OCI-LY7 (cell line): ENCODE data around the gene HELZ. TPM values are rescaled to one million over a fixed set of nuclear protein-coding genes. Genes with fewer than 3 reads are reported as not detected.
"Not testable (repeated sequence)": the region's sequence is repeated elsewhere in the genome, so short reads cannot be mapped to it uniquely, and the experiment has no call there.

Experiments used
- BruUV-seq: library from RNA; stranded (reverse); fragments of 400-500 nt; replicated peaks from 2 replicates; lab custom pipeline; 2021; lab: Mats Ljungman, UMichigan
- CTCF ChIA-PET: fragments of 300-600 bp; sonication (Branson Sonifier 250); formaldehyde crosslinking; loops from one replicate; lab custom pipeline; 2022; ENCODE audit warnings: antibody characterized with exemption; ENCODE audit not compliant: unreplicated experiment; lab: Charles Lee
- POLR2A ChIA-PET: fragments of 300-600 bp; sonication (Branson Sonifier 250); formaldehyde crosslinking; loops from one replicate; lab custom pipeline; 2022; ENCODE audit warnings: antibody characterized with exemption; lab: Charles Lee
- DNase-seq: peaks from one replicate; pipeline ENCODE4 v3.0.0-alpha.2; 2015; ENCODE audit warnings: low spot score
- H2AFZ ChIP-seq: fragments of 200-600 bp; sonication (generic), shearing (Covaris generic); 2 replicates; pipeline ENCODE4 v1.6.1; 2014; ENCODE audit warnings: mild to moderate bottlenecking, antibody characterized with exemption, low read length, moderate library complexity
- H3K27ac ChIP-seq: fragments of 200-600 bp; sonication (generic); 2 replicates; pipeline ENCODE4 v1.5.1; 2014; ENCODE audit warnings: mixed run types, low read depth, mild to moderate bottlenecking, moderate library complexity, low read length, inconsistent platforms; ENCODE audit not compliant: poor library complexity, severe bottlenecking
- H3K36me3 ChIP-seq: fragments of 200-600 bp; sonication (generic); 2 replicates; pipeline ENCODE4 v1.6.1; 2014; ENCODE audit warnings: mild to moderate bottlenecking, antibody characterized with exemption, low read length, moderate library complexity, mixed read lengths; ENCODE audit not compliant: insufficient read depth
- H3K4me1 ChIP-seq: fragments of 200-600 bp; sonication (generic); 2 replicates; pipeline ENCODE4 v1.5.1; 2014; ENCODE audit warnings: mild to moderate bottlenecking, low read length; ENCODE audit not compliant: insufficient read depth, poor library complexity, severe bottlenecking
- H3K4me2 ChIP-seq: fragments of 200-600 bp; sonication (generic); 2 replicates; pipeline ENCODE4 v1.6.1; 2014; ENCODE audit warnings: mild to moderate bottlenecking, low read length
- H3K4me3 ChIP-seq: fragments of 200-600 bp; sonication (generic); 2 replicates; pipeline ENCODE4 v1.5.1; 2014; ENCODE audit warnings: mild to moderate bottlenecking, low read depth, low read length; ENCODE audit not compliant: poor library complexity, severe bottlenecking
- H3K79me2 ChIP-seq: fragments of 200-600 bp; sonication (generic); 2 replicates; pipeline ENCODE4 v1.6.1; 2016; ENCODE audit warnings: low read depth, mild to moderate bottlenecking, low read length, moderate library complexity, mixed read lengths; ENCODE audit not compliant: insufficient read depth
- H3K9me2 ChIP-seq: fragments of 200-600 bp; sonication (generic); 2 replicates; pipeline ENCODE4 v1.6.1; 2016; ENCODE audit warnings: mild to moderate bottlenecking, low read length, mixed read lengths; ENCODE audit not compliant: insufficient read depth
- H3K9me3 ChIP-seq: fragments of 200-600 bp; sonication (generic); 2 replicates; pipeline ENCODE4 v1.6.1; 2014; ENCODE audit warnings: mild to moderate bottlenecking, mixed run types, low read length, mixed read lengths
- H4K20me1 ChIP-seq: fragments of 200-600 bp; sonication (generic); 2 replicates; pipeline ENCODE4 v1.6.1; 2014; ENCODE audit warnings: mild to moderate bottlenecking, antibody characterized with exemption, low read length, moderate library complexity, mixed read lengths; ENCODE audit not compliant: insufficient read depth
- CTCF ChIP-seq: fragments of 200-600 bp; sonication (generic); conservative IDR thresholded peaks from 2 replicates; pipeline ENCODE4 v1.5.1; 2014; ENCODE audit warnings: mild to moderate bottlenecking, antibody characterized with exemption, low read length, moderate library complexity, mixed read lengths
- EZH2phosphoT487 ChIP-seq: fragments of 200-600 bp; sonication (generic); IDR thresholded peaks from 2 replicates; pipeline ENCODE4 v1.6.1; 2018; ENCODE audit warnings: low read depth, borderline replicate concordance, mild to moderate bottlenecking, mixed run types, antibody characterized with exemption, low read length, moderate library complexity, mixed read lengths
- intact Hi-C: fragments of 100-400 bp; cut with micrococcal nuclease; formaldehyde crosslinking; loops from one replicate; pipeline ENCODE4 v1.10.0; 2022; ENCODE audit not compliant: unreplicated experiment
- total RNA-seq, 2 experiments: library from RNA; depleted of rRNA in 1 of 2; stranded (reverse); fragments of >200 nt in 1 of 2; shearing (Covaris generic) in 1 of 2; gene quantifications; 2 replicates each; pipeline ENCODE4 v1.2.3, GENCODE V29; 2014 to 2022

The HELZ gene
- total RNA-seq, 2 experiments from 2014 or later = 33.9 to 58.9 TPM

- H3K79me2 ChIP-seq = no peaks in the 10 kb centered on the region
- no peak overlapping the region for H3K27ac ChIP-seq
- intact Hi-C loops = no loop called here
- no peaks in the 10 kb centered on the region for H3K9me3 ChIP-seq
- H4K20me1 ChIP-seq = no peaks in the 10 kb centered on the region
- CTCF ChIA-PET = no interaction called here
- no peak for DNase-seq
- H3K4me1 ChIP-seq = no peaks in the 10 kb centered on the region
- peaks cover 8% of the 10 kb centered on the region; the same call in 1 of the 2 replicates for H3K36me3 ChIP-seq
- no TSS peak for BruUV-seq
- TF ChIP-seq EZH2phosphoT487 = no peak
- no peak for TF ChIP-seq CTCF
- H3K4me3 ChIP-seq = no peak overlapping the region
- no peak overlapping the region for H2AFZ ChIP-seq
- H3K4me2 ChIP-seq = no peak overlapping the region
- no peaks in the 10 kb centered on the region for H3K9me2 ChIP-seq
- POLR2A ChIA-PET = interaction anchor here (1.0 to 1.3 kb wide), 2 partner anchors 11 to 14 kb away, joined by 3 to 5 read pairs; no protein-coding TSS in a partner anchor
These were observed 148.4 kb downstream of the HELZ start for GRCh38 chr17:67096609-67097008.

- no TSS peak for BruUV-seq
- CTCF ChIA-PET = no interaction called here
- intact Hi-C loops = no loop called here
- H4K20me1 ChIP-seq = no peaks in the 10 kb centered on the region
- peaks cover 8% of the 10 kb centered on the region; the same call in 1 of the 2 replicates for H3K36me3 ChIP-seq
- H3K4me2 ChIP-seq = no peak overlapping the region
- no peak overlapping the region for H2AFZ ChIP-seq
- POLR2A ChIA-PET = interaction anchor here (1.0 to 1.3 kb wide), 2 partner anchors 12 to 14 kb away, joined by 3 to 5 read pairs; no protein-coding TSS in a partner anchor
- H3K4me3 ChIP-seq = no peak overlapping the region
- no peaks in the 10 kb centered on the region for H3K79me2 ChIP-seq
- H3K27ac ChIP-seq = no peak overlapping the region
- TF ChIP-seq EZH2phosphoT487 (no peak), CTCF (no peak)
- no peaks in the 10 kb centered on the region for H3K9me2 ChIP-seq
- no peak for DNase-seq
- no peaks in the 10 kb centered on the region for H3K9me3 ChIP-seq
- no peaks in the 10 kb centered on the region for H3K4me1 ChIP-seq
These were observed 149.2 kb downstream of the HELZ start for GRCh38 chr17:67095803-67096202.

- H3K4me2 ChIP-seq, H4K20me1 ChIP-seq, H3K4me1 ChIP-seq, H2AFZ ChIP-seq, BruUV-seq, H3K27ac ChIP-seq, H3K36me3 ChIP-seq, DNase-seq, CTCF ChIA-PET, H3K4me3 ChIP-seq, H3K9me2 ChIP-seq, H3K79me2 ChIP-seq, H3K9me3 ChIP-seq, intact Hi-C loops: not testable (repeated sequence)
- POLR2A ChIA-PET = interaction anchor here (1.3 kb wide), 1 partner anchor 13 kb away, joined by 5 read pairs; no protein-coding TSS in a partner anchor
These were observed 149.7 kb downstream of the HELZ start for GRCh38 chr17:67095291-67095690.
